Measurements from ENCODE around the gene RNASET2.
"Not testable (repeated sequence)": the region's sequence is repeated elsewhere in the genome, so short reads cannot be mapped to it uniquely, and the experiment has no call there.

Gene RNASET2

GRCh38 chr6:166925141-166925996 is 31.0 kb downstream of the RNASET2 start:
- no peak for FAIRE-seq

DNA sequence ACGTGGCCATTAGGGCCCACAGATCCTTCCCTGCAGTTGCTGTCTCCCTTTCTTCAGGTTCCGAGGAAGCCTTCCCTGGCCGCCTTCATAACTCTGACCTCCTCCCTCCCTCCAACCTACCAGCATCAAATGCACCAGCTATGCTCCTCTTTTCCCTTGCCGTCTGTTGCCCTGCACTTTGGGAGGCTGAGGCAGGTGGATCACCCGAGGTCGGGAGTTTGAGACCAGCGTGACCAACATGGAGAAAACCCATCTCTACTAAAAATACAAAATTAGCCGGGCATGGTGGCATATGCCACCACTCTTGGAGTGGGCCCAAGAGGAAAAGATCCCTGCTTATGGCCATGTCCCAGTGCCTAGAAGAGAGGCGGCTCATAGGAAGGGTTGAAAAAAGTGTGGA is 31.8 kb downstream of the RNASET2 start:
- FAIRE-seq = no peak

GRCh38 chr6:166922937-166923336 is 33.4 kb downstream of the RNASET2 start:
- FAIRE-seq = no peak

GRCh38 chr6:166921570-166921969 is 34.8 kb downstream of the RNASET2 start:
- no peak for FAIRE-seq

GRCh38 chr6:166916824-166917223 is 39.5 kb downstream of the RNASET2 start:
- FAIRE-seq = no peak

DNA sequence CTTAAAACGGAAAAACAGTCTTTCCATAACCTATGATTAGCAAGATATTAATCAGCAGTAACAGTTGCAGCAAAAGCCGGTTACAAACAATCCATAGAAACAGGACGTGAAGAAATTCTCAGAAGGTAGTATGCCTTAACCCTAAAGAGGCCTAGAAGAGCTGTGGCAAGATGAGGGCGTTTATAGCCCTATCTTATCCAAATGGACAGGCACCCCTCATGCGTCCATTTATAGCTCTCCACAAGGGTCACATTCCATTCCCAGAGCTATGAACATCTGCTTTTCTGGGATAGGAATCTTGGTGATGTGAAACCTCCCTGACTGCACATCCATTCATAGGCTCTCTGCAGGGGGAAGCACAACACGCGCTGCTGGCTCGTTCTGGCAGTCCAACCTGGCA is 40.9 kb downstream of the RNASET2 start:
- FAIRE-seq = not testable (repeated sequence)

DNA sequence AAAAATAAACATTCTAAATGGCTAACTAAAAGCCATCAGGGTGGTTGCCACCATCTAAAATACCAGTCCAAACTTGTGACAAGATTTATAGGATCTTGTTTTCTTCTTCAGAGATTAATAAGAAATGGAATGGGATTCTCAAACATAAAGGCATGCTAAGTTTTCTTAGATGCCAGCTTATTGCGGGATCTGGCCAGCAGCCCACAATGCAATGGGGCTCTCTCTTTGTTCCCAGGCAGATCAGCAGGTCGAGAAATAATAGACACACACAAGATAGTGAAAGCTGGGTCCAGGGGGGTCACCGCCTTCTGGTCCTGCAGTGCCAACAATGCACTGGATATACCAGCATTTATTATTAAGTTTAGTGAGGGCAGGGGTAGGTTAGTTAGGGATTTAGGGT is 41.4 kb downstream of the RNASET2 start:
- FAIRE-seq = not testable (repeated sequence)

DNA sequence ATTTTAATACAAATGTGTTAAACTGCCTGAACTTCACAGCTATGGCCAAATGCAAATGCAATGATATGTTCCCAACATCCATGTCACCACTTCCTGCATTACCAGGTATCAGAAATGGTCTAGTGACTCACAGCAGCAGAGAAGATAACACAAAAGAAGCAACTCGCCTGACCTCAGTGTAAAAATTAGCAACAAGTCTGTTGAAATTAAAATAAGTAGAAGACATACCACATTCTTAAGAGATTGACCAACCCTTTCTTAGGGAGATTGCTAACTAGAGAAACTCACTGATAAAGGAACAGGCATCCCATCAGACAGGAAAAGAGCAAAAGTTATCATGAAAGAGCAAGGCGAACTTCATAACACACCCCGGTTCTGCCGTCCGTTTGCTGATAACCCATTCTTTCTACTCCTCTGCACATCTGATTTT is 45.1 kb downstream of the RNASET2 start:
- FAIRE-seq = no peak

DNA sequence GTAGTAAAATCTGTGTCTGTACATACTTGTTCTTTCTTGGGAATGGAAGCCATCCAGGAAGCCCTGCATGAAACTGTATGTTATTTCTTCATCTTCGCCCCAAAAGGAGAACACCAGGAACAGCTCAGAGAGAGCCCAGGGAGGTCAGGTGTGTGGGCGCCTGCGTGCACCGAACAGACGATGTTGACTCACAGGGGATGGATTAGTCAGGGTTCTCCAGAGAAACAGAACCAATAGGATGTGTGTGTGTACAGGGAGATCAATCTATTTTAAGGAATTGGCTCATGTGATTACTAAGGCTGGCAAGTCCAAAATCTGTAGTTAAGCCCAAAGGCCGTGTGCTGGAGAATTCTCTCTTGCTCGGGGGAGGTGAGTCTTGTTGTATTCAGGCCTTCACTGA is 45.7 kb downstream of the RNASET2 start:
- no peak for FAIRE-seq

DNA sequence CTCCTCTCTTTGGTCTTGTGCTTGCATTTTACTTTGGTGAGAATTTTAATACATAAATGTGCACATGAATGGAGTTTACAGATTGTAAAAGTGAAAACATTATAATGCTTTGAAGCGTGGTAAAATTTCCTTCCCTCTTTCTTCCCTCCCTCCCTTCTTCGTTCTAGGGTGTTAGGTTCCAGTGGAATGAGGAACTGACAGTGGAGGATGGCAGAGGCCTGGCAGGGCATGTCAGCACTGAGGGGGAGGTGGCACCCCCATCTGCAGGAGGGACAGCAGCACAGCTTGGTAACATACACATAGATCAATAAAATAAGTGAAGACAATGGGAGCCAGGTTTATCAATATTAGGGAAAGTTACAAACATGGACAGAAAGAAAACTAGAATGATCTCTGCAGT is 47.5 kb downstream of the RNASET2 start:
- no peak for FAIRE-seq

GRCh38 chr6:166907871-166908806 is 48.2 kb downstream of the RNASET2 start:
- FAIRE-seq = no peak

DNA sequence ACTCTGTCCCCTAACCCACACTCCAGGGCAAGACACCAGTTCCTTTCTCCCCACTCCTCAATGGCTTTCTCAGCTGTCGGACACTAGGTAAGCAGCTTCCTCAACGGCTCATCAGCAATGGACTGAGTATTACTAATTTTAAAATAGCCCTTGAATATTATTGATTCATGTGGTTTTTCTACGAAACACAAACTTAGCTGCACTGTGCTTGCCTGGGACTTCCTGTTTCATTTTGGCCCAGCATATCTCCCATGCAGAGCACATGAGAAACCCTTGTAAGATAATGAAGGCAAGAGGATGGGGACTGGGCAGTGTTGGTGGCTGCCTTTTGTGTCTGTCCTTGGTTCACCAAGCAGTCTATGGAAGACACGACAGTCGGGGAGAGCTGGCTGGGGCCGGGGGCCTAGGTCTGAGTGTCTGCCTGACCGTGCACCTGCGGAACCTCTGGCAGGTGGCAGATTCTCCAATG is 48.9 kb downstream of the RNASET2 start:
- no peak for FAIRE-seq

DNA sequence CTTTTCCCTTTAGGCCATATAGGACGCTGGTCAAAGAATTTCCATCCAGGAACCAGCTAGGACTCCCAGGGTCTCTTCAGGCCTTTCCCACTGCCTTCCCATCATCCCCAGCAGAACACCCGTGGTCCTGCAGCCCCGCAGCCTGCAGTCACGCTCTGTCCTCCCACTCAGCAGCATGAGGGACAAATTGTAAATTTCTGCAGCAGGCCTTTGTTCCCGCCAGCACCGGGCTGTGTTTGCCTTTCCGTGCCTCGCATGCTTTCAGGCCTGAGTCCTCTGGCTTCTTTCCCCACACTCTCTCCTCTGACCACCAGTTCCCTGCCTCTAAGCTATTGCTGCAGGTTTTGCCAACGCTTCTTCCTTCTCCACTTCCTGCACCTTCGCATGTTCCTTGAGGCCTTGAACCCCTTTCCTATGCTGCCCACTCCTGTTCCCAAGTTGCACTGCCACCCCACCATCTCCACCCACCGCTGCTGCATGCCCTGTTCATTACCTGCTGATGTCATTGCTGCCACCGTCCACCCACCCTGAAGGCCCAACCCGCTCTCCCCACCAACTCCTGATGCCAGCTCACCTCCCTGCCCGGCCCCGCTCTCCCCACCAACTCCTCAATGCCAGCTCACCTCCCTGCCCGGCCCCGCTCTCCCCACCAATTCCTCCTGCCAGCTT is 49.8 kb downstream of the RNASET2 start:
- no peak for FAIRE-seq

- no peak for FAIRE-seq
Observed at GRCh38 chr6:166905505-166906134, 50.7 kb downstream of the RNASET2 start.

DNA sequence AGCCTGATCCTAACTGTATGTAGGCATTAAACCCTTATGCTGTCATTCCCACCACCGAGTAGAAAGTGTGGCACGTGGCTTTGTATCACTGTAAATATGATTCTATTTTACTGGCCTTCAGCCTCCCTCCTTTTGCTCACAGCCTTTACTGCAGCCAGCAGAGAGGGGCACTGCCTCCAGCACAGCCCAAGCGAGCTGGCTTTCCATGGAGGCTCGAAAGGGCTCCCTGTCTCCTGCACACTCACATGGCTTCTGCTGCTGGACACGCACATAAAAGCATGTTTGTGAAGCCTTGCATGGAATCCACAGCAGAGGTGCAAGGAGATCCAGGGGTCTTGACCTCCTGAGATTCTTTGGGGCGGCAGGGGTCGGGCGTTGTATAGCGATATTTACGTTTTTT is 51.3 kb downstream of the RNASET2 start:
- FAIRE-seq = no peak

DNA sequence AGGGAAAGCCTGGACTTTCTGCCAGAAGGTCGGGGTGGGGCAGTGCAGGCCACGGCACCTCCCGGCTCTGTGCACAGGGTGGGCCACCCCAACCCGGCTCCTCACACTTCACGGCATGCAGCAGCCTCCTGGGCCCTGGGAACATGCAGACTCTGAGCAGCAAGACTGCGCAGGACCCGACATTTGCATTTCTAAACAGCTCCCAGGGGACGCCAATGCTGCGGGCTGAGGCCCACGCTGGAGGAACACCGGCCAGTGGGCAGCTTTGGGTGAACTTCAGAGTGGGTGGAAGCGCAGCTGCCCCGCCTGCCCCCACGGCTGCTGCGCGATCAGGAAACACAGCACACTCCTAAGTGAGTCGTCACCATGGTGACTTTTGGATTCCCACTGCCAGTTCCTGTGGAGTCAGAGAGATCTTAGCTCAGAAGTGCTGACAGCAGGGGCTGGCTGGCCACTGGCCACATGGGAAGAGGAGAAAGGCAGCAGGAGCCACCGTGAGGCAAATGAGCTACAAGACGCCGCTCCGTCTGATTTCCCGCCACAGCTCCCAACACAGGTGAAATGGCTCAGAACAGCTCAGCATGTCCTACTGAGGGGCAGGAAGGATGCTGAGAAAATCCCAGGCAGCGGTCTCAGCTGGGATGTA is 52.1 kb downstream of the RNASET2 start:
- no peak for FAIRE-seq

DNA sequence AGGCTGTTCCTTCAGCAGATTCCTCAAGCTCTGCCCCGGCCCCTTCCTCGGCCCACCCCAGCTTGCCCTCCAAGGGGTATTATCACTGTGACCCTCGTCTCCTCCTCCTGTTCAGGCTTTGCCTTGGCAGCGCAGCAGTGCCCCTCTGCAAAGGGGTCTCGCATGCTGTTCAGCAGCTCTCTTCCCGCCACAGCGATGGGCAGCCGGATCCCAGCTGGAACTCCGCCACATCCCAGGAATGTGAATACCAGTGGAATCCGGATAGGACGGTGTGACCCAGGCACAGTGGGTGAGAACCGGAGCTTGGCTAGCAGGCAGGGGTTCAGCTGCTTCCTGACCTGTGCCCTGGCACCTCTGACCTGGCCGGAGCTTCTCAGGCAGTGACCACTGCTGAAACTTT is 52.9 kb downstream of the RNASET2 start:
- FAIRE-seq = no peak

GRCh38 chr6:166903027-166903426 is 53.3 kb downstream of the RNASET2 start:
- no peak for FAIRE-seq

- FAIRE-seq = no peak
Observed at GRCh38 chr6:166902211-166902755, 54.1 kb downstream of the RNASET2 start.

GRCh38 chr6:166901626-166902025 is 54.7 kb downstream of the RNASET2 start:
- FAIRE-seq = no peak

GRCh38 chr6:166900956-166901607 is 55.3 kb downstream of the RNASET2 start:
- no peak for FAIRE-seq

Data from islet of Langerhans (tissue), 1 donor.